Endothelial cell of umbilical vein (primary cell): Measurements from ENCODE around the gene C4orf33. TPM values are rescaled to one million over a fixed set of nuclear protein-coding genes. Genes with fewer than 3 reads are reported as not detected.

ENCODE experiments used
- BruUV-seq: library from RNA; stranded (reverse); fragments of 400-500 nt; replicated peaks from 2 replicates; lab custom pipeline; 2021; lab: Mats Ljungman, UMichigan
- CTCF ChIA-PET: fragments of 300-600, 350-600 bp; sonication (Branson Sonifier 250); formaldehyde crosslinking; loops from one replicate; lab custom pipeline; 2021; ENCODE audit warnings: antibody characterized with exemption, inconsistent platforms; lab: Charles Lee
- POLR2A ChIA-PET: fragments of 300-600, 350-600 bp; sonication (Branson Sonifier 250); formaldehyde crosslinking; loops from one replicate; lab custom pipeline; 2021; ENCODE audit warnings: antibody characterized with exemption, inconsistent platforms; lab: Charles Lee
- DNase-seq: peaks from one replicate; pipeline ENCODE4 v3.0.0-alpha.2; 2011; ENCODE audit warnings: low read depth, low spot score
- FAIRE-seq: peaks from 2 replicates; lab custom pipeline; 2011; peaks lifted over from hg19 to GRCh38; lab: Jason Lieb, UNC
- H2AFZ ChIP-seq: 2 replicates; pipeline ENCODE4 v1.6.0; 2012; ENCODE audit warnings: low read depth, low read length, control low read depth, inconsistent platforms
- H3K27ac ChIP-seq: 2 replicates; pipeline ENCODE4 v1.5.1; 2011; ENCODE audit warnings: low read depth, mild to moderate bottlenecking, control low read depth, low read length, moderate library complexity; ENCODE audit not compliant: insufficient read depth
- H3K27me3 ChIP-seq, 2 experiments: 2 replicates each; pipeline versions ENCODE4 v1.6.0 to v1.6.1; 2011; ENCODE audit warnings: low read length in 2 of 2, mixed read lengths in 1 of 2; ENCODE audit not compliant: control insufficient read depth in 2 of 2, insufficient read depth in 2 of 2
- H3K36me3 ChIP-seq, 2 experiments: 2 replicates in 1 of 2; 3 replicates in 1 of 2; pipeline ENCODE4 v1.5.1; 2011; ENCODE audit warnings: low read length in 2 of 2, mild to moderate bottlenecking in 1 of 2, moderate library complexity in 1 of 2; ENCODE audit not compliant: control insufficient read depth in 2 of 2, insufficient read depth in 2 of 2; ENCODE audit errors: extremely low read depth in 1 of 2
- H3K4me1 ChIP-seq: 3 replicates; pipeline ENCODE4 v1.5.1; 2011; ENCODE audit warnings: mild to moderate bottlenecking, low read length; ENCODE audit not compliant: control insufficient read depth, insufficient read depth; ENCODE audit errors: extremely low read depth
- H3K4me2 ChIP-seq: 2 replicates; pipeline ENCODE4 v1.6.1; 2011; ENCODE audit warnings: low read length, control low read depth, mixed read lengths; ENCODE audit not compliant: insufficient read depth
- H3K4me3 ChIP-seq, 3 experiments: fragments of 200-600 bp in 1 of 3; sonication (generic), shearing (Covaris generic) in 1 of 3; replicated peaks in 1 of 3; 2 replicates each; pipeline ENCODE4 v1.5.1; 2011 to 2016; ENCODE audit warnings: control low read depth in 3 of 3, low read length in 3 of 3, mild to moderate bottlenecking in 2 of 3, inconsistent platforms in 1 of 3, low read depth in 1 of 3, moderate library complexity in 1 of 3; ENCODE audit not compliant: insufficient read depth in 1 of 3
- H3K79me2 ChIP-seq: 2 replicates; pipeline ENCODE4 v1.6.0; 2012; ENCODE audit warnings: low read length, inconsistent platforms; ENCODE audit not compliant: control insufficient read depth, insufficient read depth
- H3K9ac ChIP-seq: replicated peaks from 2 replicates; pipeline ENCODE3; 2011; ENCODE audit warnings: low read length, control low read depth; ENCODE audit not compliant: insufficient read depth; ENCODE audit errors: extremely low read depth
- H3K9me1 ChIP-seq: replicated peaks from 3 replicates; pipeline ENCODE4 v1.6.0; 2011; ENCODE audit warnings: mild to moderate bottlenecking, low read length; ENCODE audit not compliant: control insufficient read depth, insufficient read depth; ENCODE audit errors: extremely low read depth
- H3K9me3 ChIP-seq: replicated peaks from 2 replicates; pipeline ENCODE4 v1.5.1; 2012; ENCODE audit warnings: low read length, inconsistent platforms; ENCODE audit not compliant: control insufficient read depth, insufficient read depth
- H4K20me1 ChIP-seq: replicated peaks from 2 replicates; pipeline ENCODE3; 2011; ENCODE audit warnings: mild to moderate bottlenecking, low read length; ENCODE audit not compliant: control insufficient read depth, insufficient read depth; ENCODE audit errors: extremely low read depth
- CTCF ChIP-seq, 2 donors: IDR thresholded peaks; 1 replicate in 1 of 2; 2 replicates in 1 of 2; pipeline ENCODE4 v1.5.1; 2011; ENCODE audit warnings: low read length in 2 of 2, mild to moderate bottlenecking in 2 of 2, moderate library complexity in 2 of 2, control low read depth in 1 of 2, inconsistent platforms in 1 of 2, low read depth in 1 of 2; ENCODE audit not compliant: insufficient read depth in 1 of 2; ENCODE audit errors: extremely low read depth in 1 of 2
- EZH2 ChIP-seq: IDR thresholded peaks from 2 replicates; pipeline ENCODE4 v1.6.1; 2012; ENCODE audit warnings: borderline replicate concordance, low read depth, mild to moderate bottlenecking, moderate library complexity, low read length, inconsistent platforms; ENCODE audit not compliant: severe bottlenecking
- FOS ChIP-seq: IDR thresholded peaks from 2 replicates; pipeline ENCODE4 v1.6.1; 2011; ENCODE audit warnings: mild to moderate bottlenecking, low read length, moderate library complexity, borderline replicate concordance; ENCODE audit not compliant: insufficient read depth
- GATA2 ChIP-seq: IDR thresholded peaks from 2 replicates; pipeline ENCODE4 v1.7.0; 2011; ENCODE audit warnings: low read depth, mild to moderate bottlenecking, moderate library complexity, mixed read lengths, low read length; ENCODE audit not compliant: insufficient read length, insufficient read depth
- JUN ChIP-seq: IDR thresholded peaks from 2 replicates; pipeline ENCODE4 v1.6.1; 2011; ENCODE audit warnings: borderline replicate concordance, low read depth; ENCODE audit not compliant: insufficient read length, insufficient read depth
- MYC ChIP-seq: IDR thresholded peaks from one replicate; pipeline ENCODE4 v1.6.1; 2011; ENCODE audit warnings: mild to moderate bottlenecking, low read depth, low read length
- POLR2A ChIP-seq: IDR thresholded peaks from 2 replicates; pipeline ENCODE4 v1.6.1; 2012; ENCODE audit warnings: low read depth, mild to moderate bottlenecking, control low read depth, low read length
- POLR2AphosphoS5 ChIP-seq: IDR thresholded peaks from 2 replicates; pipeline ENCODE4 v1.6.1; 2012; ENCODE audit warnings: low read depth, mild to moderate bottlenecking, control low read depth, low read length, moderate library complexity; ENCODE audit not compliant: insufficient read depth
- dilution Hi-C: fragments of 300-500 bp; cut with MboI; formaldehyde crosslinking; loops from one replicate; pipeline ENCODE4 v1.15.0; 2019; ENCODE audit warnings: low sequenced_read_pairs; ENCODE audit not compliant: extremely low pct_ligation_motif_present
- intact Hi-C: fragments of 100-400 bp; cut with micrococcal nuclease; formaldehyde crosslinking; loops from one replicate; pipeline ENCODE4 v1.10.0; 2022
- polyA plus RNA-seq, 4 experiments: library from polyadenylated mRNA; depleted of rRNA in 3 of 4; stranded (reverse) in 3 of 4; unstranded in 1 of 4; fragments of >200 nt; gene quantifications; 2 replicates each; pipeline versions ENCODE4 v1.2.1 to v1.2.3, GENCODE V29; 2011 to 2012; ENCODE audit warnings: missing spikeins in 1 of 4
- total RNA-seq: library from RNA; stranded (reverse); gene quantifications from 2 replicates; pipeline ENCODE4 v1.2.3, GENCODE V29; 2021
- TF ChIP-seq, protein P1 (sequence below): IDR thresholded peaks from 2 replicates; pipeline ENCODE4 v1.6.1; 2011; ENCODE audit not compliant: insufficient read depth, insufficient read length

Gene C4orf33
- total and polyA plus RNA-seq, 2 donors (not counting 3 experiments of a cell fraction or from before 2014, with no cell fraction given): 2.6 to 9.4 TPM

GRCh38 chr4:129113919-129114318, 18.0 kb downstream of the C4orf33 start:
- H3K36me3 ChIP-seq: no peaks in the 10 kb centered on the region
- H3K9me3 ChIP-seq: no peaks in the 10 kb centered on the region
- dilution Hi-C loops: no loop called here
- no peaks in the 10 kb centered on the region for H3K9me1 ChIP-seq
- no peaks in the 10 kb centered on the region for H3K4me1 ChIP-seq
- DNase-seq (no peak), FAIRE-seq (no peak)
- no peak overlapping the region for H3K4me2 ChIP-seq
- TF ChIP-seq POLR2AphosphoS5 (no peak), EZH2 (no peak), CTCF (IDR thresholded peaks at IDR 0.05; ENCODE audit: extremely low read depth in 1 of 2, insufficient read depth in 1 of 2, low read depth in 1 of 2, low read length in 2 of 2) (no peak), GATA2 (no peak), FOS (no peak), JUN (no peak), MYC (no peak), POLR2A (no peak)
- TF ChIP-seq, protein P1, sequence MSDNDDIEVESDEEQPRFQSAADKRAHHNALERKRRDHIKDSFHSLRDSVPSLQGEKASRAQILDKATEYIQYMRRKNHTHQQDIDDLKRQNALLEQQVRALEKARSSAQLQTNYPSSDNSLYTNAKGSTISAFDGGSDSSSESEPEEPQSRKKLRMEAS: no peak
- intact Hi-C loops: no loop called here
- H3K9ac ChIP-seq: no peak overlapping the region
- H4K20me1 ChIP-seq: no peaks in the 10 kb centered on the region
- ChIA-PET POLR2A (no interaction called here), CTCF (no interaction called here)
- no peaks in the 10 kb centered on the region for H3K79me2 ChIP-seq
- H3K27ac ChIP-seq: no peak overlapping the region
- no peak overlapping the region for H3K4me3 ChIP-seq
- no TSS peak for BruUV-seq
- H3K27me3 ChIP-seq: no peaks in the 10 kb centered on the region
- H2AFZ ChIP-seq: no peak overlapping the region
